Mesenchymal stem cell (in vitro differentiated cells and primary cell): ENCODE measurements around the gene MYH14.

Experiments used
- DNase-seq: peaks from one replicate; pipeline ENCODE4 v3.0.0-alpha.2; 2013
- H2AFZ ChIP-seq: one replicate; pipeline ENCODE4 v1.6.1; 2013; ENCODE audit warnings: low read depth, mild to moderate bottlenecking, control low read depth, inconsistent platforms, low read length, moderate library complexity
- H2AK5ac ChIP-seq: 2 replicates; pipeline ENCODE4 v1.6.1; 2013; ENCODE audit warnings: low read length, moderate library complexity, mild to moderate bottlenecking, inconsistent platforms; ENCODE audit not compliant: severe bottlenecking
- H2BK120ac ChIP-seq: one replicate; pipeline ENCODE4 v1.6.1; 2013; ENCODE audit warnings: low read depth, mild to moderate bottlenecking, inconsistent platforms, low read length, moderate library complexity
- H2BK12ac ChIP-seq, 2 experiments: one replicate each; pipeline ENCODE4 v1.6.1; 2013; ENCODE audit warnings: inconsistent platforms in 2 of 2, low read length in 2 of 2, mild to moderate bottlenecking in 2 of 2, moderate library complexity in 2 of 2, control low read depth in 1 of 2
- H2BK15ac ChIP-seq: one replicate; pipeline ENCODE4 v1.6.1; 2013; ENCODE audit warnings: mild to moderate bottlenecking, low read depth, inconsistent platforms; ENCODE audit not compliant: poor library complexity, severe bottlenecking
- H2BK5ac ChIP-seq: 2 replicates; pipeline ENCODE4 v1.6.1; 2013; ENCODE audit warnings: low read depth, mild to moderate bottlenecking, low read length, control low read depth, inconsistent platforms; ENCODE audit not compliant: poor library complexity, severe bottlenecking
- H3K14ac ChIP-seq, 2 experiments: one replicate each; pipeline ENCODE4 v1.6.1; 2013; ENCODE audit warnings: inconsistent platforms in 2 of 2, low read length in 2 of 2, control low read depth in 1 of 2, mild to moderate bottlenecking in 1 of 2, moderate library complexity in 1 of 2
- H3K18ac ChIP-seq, 2 experiments: one replicate each; pipeline ENCODE4 v1.6.1; 2013; ENCODE audit warnings: inconsistent platforms in 2 of 2, low read length in 2 of 2, control low read depth in 1 of 2, low read depth in 1 of 2, mild to moderate bottlenecking in 1 of 2
- H3K23ac ChIP-seq, 2 experiments: one replicate each; pipeline ENCODE4 v1.6.1; 2013; ENCODE audit warnings: inconsistent platforms in 2 of 2, low read length in 2 of 2, mild to moderate bottlenecking in 2 of 2, moderate library complexity in 2 of 2, control low read depth in 1 of 2
- H3K27ac ChIP-seq: 2 replicates; pipeline ENCODE4 v1.5.1; 2013; ENCODE audit warnings: mild to moderate bottlenecking, moderate library complexity, low read length, control low read depth, inconsistent platforms; ENCODE audit not compliant: poor library complexity, severe bottlenecking
- H3K27me3 ChIP-seq, 2 experiments: 2 replicates each; pipeline versions ENCODE4 v1.6.1 to v1.7.0; 2013; ENCODE audit warnings: low read length in 2 of 2, mild to moderate bottlenecking in 2 of 2, moderate library complexity in 2 of 2, control low read depth in 1 of 2, inconsistent platforms in 1 of 2; ENCODE audit not compliant: control insufficient read depth in 1 of 2, insufficient read depth in 1 of 2
- H3K36me3 ChIP-seq, 2 experiments: 2 replicates each; pipeline versions ENCODE4 v1.6.1 to v1.7.0; 2013; ENCODE audit warnings: low read length in 2 of 2, control low read depth in 1 of 2, inconsistent platforms in 1 of 2, low read depth in 1 of 2, mild to moderate bottlenecking in 1 of 2; ENCODE audit not compliant: insufficient read depth in 2 of 2, control insufficient read depth in 1 of 2
- H3K4ac ChIP-seq, 2 experiments: one replicate each; pipeline ENCODE4 v1.6.1; 2013; ENCODE audit warnings: inconsistent platforms in 2 of 2, low read length in 2 of 2, mild to moderate bottlenecking in 2 of 2, moderate library complexity in 2 of 2, control low read depth in 1 of 2, low read depth in 1 of 2
- H3K4me1 ChIP-seq: 2 replicates; pipeline ENCODE4 v1.6.1; 2013; ENCODE audit warnings: low read depth, low read length, control low read depth; ENCODE audit not compliant: control insufficient read depth, insufficient read depth
- H3K4me2 ChIP-seq: 2 replicates; pipeline ENCODE4 v1.6.1; 2013; ENCODE audit warnings: low read length, mild to moderate bottlenecking, inconsistent platforms; ENCODE audit not compliant: poor library complexity, severe bottlenecking
- H3K4me3 ChIP-seq, 2 experiments: 2 replicates each; pipeline versions ENCODE4 v1.5.1 to v1.7.0; 2013; ENCODE audit warnings: low read length in 2 of 2, mild to moderate bottlenecking in 2 of 2, control low read depth in 1 of 2, low read depth in 1 of 2; ENCODE audit not compliant: insufficient read depth in 1 of 2
- H3K79me1 ChIP-seq: replicated peaks from 2 replicates; pipeline ENCODE4 v1.6.1; 2013; ENCODE audit warnings: mild to moderate bottlenecking, control low read depth, low read length, inconsistent platforms; ENCODE audit not compliant: poor library complexity, severe bottlenecking
- H3K9ac ChIP-seq: 2 replicates; pipeline ENCODE4 v1.7.0; 2013; ENCODE audit warnings: mild to moderate bottlenecking, low read length, moderate library complexity
- H3K9me3 ChIP-seq: 2 replicates; pipeline ENCODE4 v1.7.0; 2013; ENCODE audit warnings: mild to moderate bottlenecking, low read length; ENCODE audit not compliant: control insufficient read depth
- H4K8ac ChIP-seq: one replicate; pipeline ENCODE4 v1.6.1; 2013; ENCODE audit warnings: inconsistent platforms, mild to moderate bottlenecking, low read length, moderate library complexity
- H4K91ac ChIP-seq: one replicate; pipeline ENCODE4 v1.6.1; 2013; ENCODE audit warnings: mild to moderate bottlenecking, low read length, inconsistent platforms
- WGBS: methylation state at CpG from one replicate; pipeline ENCODE4 v1.1.7; 2013; ENCODE audit warnings: mixed read lengths; 5-methylcytosine and 5-hydroxymethylcytosine counted together

MYH14 gene

DNA sequence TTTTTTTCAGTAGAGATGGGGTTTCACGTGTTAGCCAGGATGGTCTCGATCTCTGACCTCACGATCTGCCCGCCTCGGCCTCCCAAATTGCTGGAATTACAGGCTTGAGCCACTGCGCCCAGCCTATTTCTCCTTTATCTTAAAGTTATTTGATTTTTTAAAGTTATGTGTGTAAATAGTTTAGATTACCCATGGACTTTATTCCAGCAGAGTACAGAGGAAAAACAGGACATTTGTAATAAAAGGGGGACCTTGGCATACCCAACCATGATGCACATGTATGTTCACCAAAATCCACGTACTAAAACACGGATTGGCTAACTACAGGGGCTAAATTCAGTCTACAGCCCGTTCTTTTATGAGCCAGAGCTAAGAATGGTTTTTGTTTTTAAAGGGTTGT is 26.6 kb upstream of the MYH14 start:
- Histone ChIP-seq H4K8ac (no peak overlapping the region), H3K27me3 (no peaks in the 10 kb centered on the region), H3K23ac (no peak overlapping the region), H2AFZ (no peak overlapping the region), H3K27ac (no peak overlapping the region), H3K9me3 (no peaks in the 10 kb centered on the region), H2BK120ac (no peak overlapping the region), H3K4me2 (no peak overlapping the region), H3K4me1 (no peaks in the 10 kb centered on the region), H3K79me1 (no peaks in the 10 kb centered on the region), H3K4ac (no peak overlapping the region), H3K4me3 (no peak overlapping the region), H2AK5ac (no peak overlapping the region), H4K91ac (no peak overlapping the region), H2BK12ac (no peak overlapping the region), H3K18ac (no peak overlapping the region), H3K36me3 (no peaks in the 10 kb centered on the region), H3K9ac (no peak overlapping the region), H3K14ac (no peak overlapping the region), H2BK5ac (no peak overlapping the region), H2BK15ac (no peak overlapping the region)
- no peak for DNase-seq
- WGBS = 81% methylated on average over 8 of the region's 9 CpGs

DNA sequence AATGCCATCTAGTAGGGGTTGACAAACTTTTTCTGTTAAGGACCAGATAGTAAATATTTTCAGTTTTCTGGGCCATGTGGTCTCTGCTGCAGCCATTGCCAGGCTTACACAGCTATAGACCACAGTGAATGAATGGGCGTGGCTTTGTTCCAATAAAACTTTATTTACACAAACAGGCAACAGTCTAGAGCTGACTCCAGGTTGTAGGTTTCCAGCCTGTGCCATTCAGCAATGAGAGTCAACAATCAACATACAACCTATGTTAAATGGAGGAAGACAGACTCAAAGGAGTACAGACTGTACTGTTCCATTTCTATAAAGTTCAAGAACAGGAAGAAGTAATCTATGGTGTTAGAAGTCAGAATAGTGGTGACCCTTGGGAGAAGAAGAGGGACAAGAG is 25.1 kb upstream of the MYH14 start:
- Histone ChIP-seq H3K14ac (no peak overlapping the region), H2BK120ac (no peak overlapping the region), H3K79me1 (no peaks in the 10 kb centered on the region), H3K4ac (no peak overlapping the region), H2BK12ac (no peak overlapping the region), H4K8ac (no peak overlapping the region), H3K18ac (no peak overlapping the region), H4K91ac (no peak overlapping the region), H2BK5ac (no peak overlapping the region), H3K4me1 (no peaks in the 10 kb centered on the region), H3K27me3 (no peaks in the 10 kb centered on the region), H3K9ac (no peak overlapping the region), H3K4me2 (no peak overlapping the region), H3K23ac (no peak overlapping the region), H2BK15ac (no peak overlapping the region), H3K4me3 (no peak overlapping the region), H2AK5ac (no peak overlapping the region), H3K36me3 (no peaks in the 10 kb centered on the region), H3K27ac (no peak overlapping the region), H2AFZ (no peak overlapping the region), H3K9me3 (no peaks in the 10 kb centered on the region)
- no peak for DNase-seq
- 31% methylated on average over 1 of the region's 1 CpG for WGBS

- no peak for DNase-seq
- no peak overlapping the region for H2BK120ac ChIP-seq
Measured at GRCh38 chr19:50178859-50179537, 24.4 kb upstream of the MYH14 start.

GRCh38 chr19:50181121-50181520 is 22.3 kb upstream of the MYH14 start:
- Histone ChIP-seq H3K4me1 (no peaks in the 10 kb centered on the region), H4K91ac (no peak overlapping the region), H3K36me3 (no peaks in the 10 kb centered on the region), H3K27me3 (no peaks in the 10 kb centered on the region), H3K9me3 (no peaks in the 10 kb centered on the region), H4K8ac (no peak overlapping the region), H2AFZ (no peak overlapping the region), H2BK12ac (no peak overlapping the region), H2BK5ac (no peak overlapping the region), H2BK120ac (no peak overlapping the region), H3K79me1 (no peaks in the 10 kb centered on the region), H3K27ac (no peak overlapping the region), H3K4ac (no peak overlapping the region), H3K14ac (no peak overlapping the region), H3K4me3 (no peak overlapping the region), H3K4me2 (no peak overlapping the region), H3K18ac (no peak overlapping the region), H3K23ac (no peak overlapping the region), H2BK15ac (no peak overlapping the region), H3K9ac (no peak overlapping the region), H2AK5ac (no peak overlapping the region)
- no peak for DNase-seq
- 73% methylated on average over 2 of the region's 5 CpGs for WGBS

More at GRCh38 chr19:50178859-50179537, 24.4 kb upstream of the MYH14 start:
- Histone ChIP-seq H4K8ac (no peak overlapping the region), H3K9ac (no peak overlapping the region), H2BK12ac (no peak overlapping the region), H2AK5ac (no peak overlapping the region), H3K4me1 (no peaks in the 10 kb centered on the region), H2BK15ac (no peak overlapping the region), H3K4me2 (no peak overlapping the region), H3K23ac (no peak overlapping the region), H3K27ac (no peak overlapping the region), H2AFZ (no peak overlapping the region), H3K9me3 (no peaks in the 10 kb centered on the region), H4K91ac (no peak overlapping the region), H3K27me3 (no peaks in the 10 kb centered on the region), H3K79me1 (no peaks in the 10 kb centered on the region), H3K14ac (no peak overlapping the region), H3K4me3 (no peak overlapping the region), H3K18ac (no peak overlapping the region), H3K4ac (no peak overlapping the region), H2BK5ac (no peak overlapping the region), H3K36me3 (no peaks in the 10 kb centered on the region)
- 38% methylated on average over 9 of the region's 9 CpGs for WGBS
